IMR-90 (cell line): Measurements from ENCODE around the gene GGPS1. TPM values are rescaled to one million over a fixed set of nuclear protein-coding genes. Genes with fewer than 3 reads are reported as not detected.

Experiments
- ATAC-seq: fragments of 200-7000 bp; cut with Tn5 transposase; 2 replicates; pipeline ENCODE4 v1.9.1; 2020; ENCODE audit warnings: low read depth, mild to moderate bottlenecking, moderate library complexity
- BruUV-seq: library from RNA; stranded (reverse); fragments of 400-500 nt; replicated peaks from 2 replicates; lab custom pipeline; 2021; lab: Mats Ljungman, UMichigan
- CTCF ChIA-PET: fragments of 300-600 bp; formaldehyde crosslinking; extraction: SDS; loops from one replicate; lab custom pipeline; 2021; ENCODE audit warnings: antibody characterized with exemption; lab: Yijun Ruan, JAX
- POLR2A ChIA-PET: fragments of 300-600 bp; sonication (Branson Sonifier 250); formaldehyde crosslinking; loops from one replicate; lab custom pipeline; 2022; ENCODE audit warnings: antibody characterized with exemption; ENCODE audit not compliant: unreplicated experiment; lab: Charles Lee
- DNase-seq: peaks from one replicate; pipeline ENCODE4 v3.0.0; 2013
- H2AFZ ChIP-seq: replicated peaks from 2 replicates; pipeline ENCODE3; 2013; ENCODE audit warnings: low read length, mild to moderate bottlenecking; ENCODE audit not compliant: poor library complexity
- H2AK5ac ChIP-seq: 2 replicates; pipeline ENCODE4 v1.6.1; 2013; ENCODE audit warnings: low read depth, low read length, inconsistent platforms
- H2AK9ac ChIP-seq: replicated peaks from 2 replicates; pipeline ENCODE3; 2013; ENCODE audit warnings: mild to moderate bottlenecking, low read depth, low read length, moderate library complexity; ENCODE audit not compliant: poor library complexity
- H2BK120ac ChIP-seq: 2 replicates; pipeline ENCODE4 v1.6.1; 2013; ENCODE audit warnings: low read depth, low read length, inconsistent platforms
- H2BK15ac ChIP-seq: 3 replicates; pipeline ENCODE4 v1.6.1; 2013; ENCODE audit warnings: low read depth, low read length, inconsistent platforms
- H2BK20ac ChIP-seq: 2 replicates; pipeline ENCODE4 v1.6.1; 2013; ENCODE audit warnings: low read depth, mild to moderate bottlenecking, inconsistent platforms, low read length, moderate library complexity
- H2BK5ac ChIP-seq: 2 replicates; pipeline ENCODE4 v1.6.1; 2013; ENCODE audit warnings: mild to moderate bottlenecking, low read depth, low read length, inconsistent platforms; ENCODE audit not compliant: poor library complexity, severe bottlenecking
- H3K14ac ChIP-seq: replicated peaks from 2 replicates; pipeline ENCODE4 v1.6.1; 2013; ENCODE audit warnings: low read depth, low read length, inconsistent platforms
- H3K18ac ChIP-seq: 2 replicates; pipeline ENCODE4 v1.6.1; 2013; ENCODE audit warnings: low read depth, low read length, control low read depth
- H3K23ac ChIP-seq: 2 replicates; pipeline ENCODE4 v1.6.1; 2013; ENCODE audit warnings: low read depth, low read length, inconsistent platforms
- H3K27ac ChIP-seq: 2 replicates; pipeline ENCODE4 v1.5.1; 2013; ENCODE audit warnings: mild to moderate bottlenecking, control low read depth, low read length; ENCODE audit not compliant: insufficient read depth
- H3K27me3 ChIP-seq: 2 replicates; pipeline ENCODE4 v1.6.1; 2013; ENCODE audit warnings: low read length; ENCODE audit not compliant: control insufficient read depth, insufficient read depth
- H3K36me3 ChIP-seq: 2 replicates; pipeline ENCODE4 v1.6.1; 2013; ENCODE audit warnings: low read length, mixed read lengths; ENCODE audit not compliant: control insufficient read depth, insufficient read depth
- H3K4ac ChIP-seq: 2 replicates; pipeline ENCODE4 v1.6.1; 2013; ENCODE audit warnings: low read depth, low read length, inconsistent platforms
- H3K4me1 ChIP-seq: 2 replicates; pipeline ENCODE4 v1.6.1; 2013; ENCODE audit warnings: low read length, mixed read lengths; ENCODE audit not compliant: control insufficient read depth, insufficient read depth
- H3K4me2 ChIP-seq: 2 replicates; pipeline ENCODE4 v1.6.1; 2013; ENCODE audit warnings: low read depth, mild to moderate bottlenecking, control low read depth, low read length, moderate library complexity
- H3K4me3 ChIP-seq: 2 replicates; pipeline ENCODE4 v1.5.1; 2013; ENCODE audit warnings: low read depth, mild to moderate bottlenecking, control low read depth, low read length, moderate library complexity; ENCODE audit not compliant: insufficient read depth
- H3K56ac ChIP-seq: 2 replicates; pipeline ENCODE4 v1.6.1; 2013; ENCODE audit warnings: low read length, inconsistent platforms; ENCODE audit not compliant: insufficient read depth; ENCODE audit errors: extremely low read depth
- H3K79me1 ChIP-seq, 2 experiments: 2 replicates each; pipeline ENCODE4 v1.6.1; 2013; ENCODE audit warnings: low read length in 2 of 2, inconsistent platforms in 1 of 2, low read depth in 1 of 2
- H3K9ac ChIP-seq: 2 replicates; pipeline ENCODE4 v1.6.1; 2013; ENCODE audit warnings: low read depth, low read length, control low read depth
- H3K9me1 ChIP-seq: 2 replicates; pipeline ENCODE4 v1.6.1; 2013; ENCODE audit warnings: low read length, inconsistent platforms; ENCODE audit not compliant: insufficient read depth
- H3K9me3 ChIP-seq: 2 replicates; pipeline ENCODE4 v1.6.1; 2013; ENCODE audit warnings: low read length; ENCODE audit not compliant: control insufficient read depth, insufficient read depth
- H4K20me1 ChIP-seq: 2 replicates; pipeline ENCODE4 v1.6.1; 2013; ENCODE audit warnings: low read length, inconsistent platforms; ENCODE audit not compliant: insufficient read depth
- H4K5ac ChIP-seq: 2 replicates; pipeline ENCODE4 v1.6.1; 2013; ENCODE audit warnings: mild to moderate bottlenecking, low read depth, low read length, control low read depth
- H4K8ac ChIP-seq, 2 experiments: 2 replicates each; pipeline ENCODE4 v1.6.1; 2013; ENCODE audit warnings: low read depth in 2 of 2, low read length in 2 of 2, control low read depth in 1 of 2, inconsistent platforms in 1 of 2
- H4K91ac ChIP-seq: 2 replicates; pipeline ENCODE4 v1.6.1; 2013; ENCODE audit warnings: low read depth, low read length, inconsistent platforms; ENCODE audit not compliant: insufficient read depth
- SMC3 ChIP-seq: fragments of 150-350 bp; IDR thresholded peaks from 2 replicates; pipeline ENCODE4 v1.6.1; 2016; ENCODE audit warnings: low read depth, mild to moderate bottlenecking, antibody characterized with exemption, low read length, moderate library complexity
- WGBS, 2 experiments: methylation state at CpG; one replicate each; pipeline versions ENCODE4 v1.1.5 to v1.1.7; 2013; ENCODE audit warnings: missing lambda C conversion rate in 2 of 2; ENCODE audit not compliant: insufficient read length in 1 of 2; ENCODE audit errors: extremely low coverage in 2 of 2; 5-methylcytosine and 5-hydroxymethylcytosine counted together
- dilution Hi-C: fragments of 300-500 bp; cut with HindIII; formaldehyde crosslinking; loops from one replicate; pipeline ENCODE4 v1.14.3; 2018; ENCODE audit warnings: low sequenced_read_pairs; ENCODE audit not compliant: unreplicated experiment
- in situ Hi-C: fragments of 300-500 bp; cut with MboI; formaldehyde crosslinking; loops from 3 replicates; pipeline ENCODE4 v1.14.3; 2019; ENCODE audit warnings: low sequenced_read_pairs, inconsistent platforms, mixed read lengths
- intact Hi-C: fragments of 100-400 bp; cut with micrococcal nuclease; formaldehyde crosslinking; loops from 2 replicates; pipeline ENCODE4 v1.10.0; 2022
- polyA plus RNA-seq, 3 experiments: library from polyadenylated mRNA; depleted of rRNA; stranded (reverse); fragments of >200 nt; gene quantifications; 2 replicates each; pipeline ENCODE4 v1.2.3, GENCODE V29; 2012; ENCODE audit warnings: low replicate concordance in 1 of 3
- total RNA-seq: library from RNA; depleted of rRNA; stranded (reverse); fragments of >200 nt; gene quantifications from 2 replicates; pipeline ENCODE4 v1.2.3, GENCODE V29; 2012

The GGPS1 gene
- total and polyA plus RNA-seq, 2 of the 4 experiments (the other 2 are of a cell fraction), result 16.4 to 21.5 TPM

- Histone ChIP-seq H3K4me1 (no peaks in the 10 kb centered on the region), H3K36me3 (no peaks in the 10 kb centered on the region), H4K91ac (no peak overlapping the region), H3K27me3 (no peaks in the 10 kb centered on the region), H2BK5ac (no peak overlapping the region), H3K27ac (no peak overlapping the region), H2AK5ac (no peak overlapping the region), H2BK120ac (no peak overlapping the region), H3K4me2 (no peak overlapping the region), H3K4me3 (no peak overlapping the region), H3K79me1 (no peaks in the 10 kb centered on the region), H3K9me3 (no peaks in the 10 kb centered on the region), H4K8ac (no peak overlapping the region), H4K5ac (no peak overlapping the region), H3K18ac (no peak overlapping the region), H2BK15ac (no peak overlapping the region), H2AK9ac (no peak overlapping the region), H2AFZ (no peak overlapping the region), H2BK20ac (no peak overlapping the region), H3K4ac (no peak overlapping the region), H3K9me1 (no peaks in the 10 kb centered on the region), H3K56ac (no peak overlapping the region), H3K9ac (no peak overlapping the region), H3K23ac (no peak overlapping the region), H3K14ac (no peak overlapping the region), H4K20me1 (no peaks in the 10 kb centered on the region)
- no TSS peak for BruUV-seq
- TF ChIP-seq SMC3, result no peak
- DNase-seq (no peak), ATAC-seq (no peak)
- POLR2A ChIA-PET, result no interaction called here
- no CpG with 5 or more reads among the region's 3 CpGs for WGBS, 2 experiments
- intact Hi-C loops (no loop called here), dilution Hi-C loops (no loop called here), in situ Hi-C loops (no loop called here)
- CTCF ChIA-PET, result no interaction called here
These were observed 23.1 kb downstream of the GGPS1 start for GRCh38 chr1:235351441-235351840.
